K562 (cell line): ENCODE measurements around the gene HS3ST4.

Experiments
- CBFB ChIP-seq: sonication (generic); formaldehyde crosslinking; IDR thresholded peaks from 2 replicates; pipeline ENCODE4 v1.4.0; 2020; ENCODE audit warnings: mild to moderate bottlenecking, missing genetic modification reagents
- MYC ChIP-seq, 2 experiments: fragments of 250-450 bp in 1 of 2; sonication (Bioruptor Pico) in 1 of 2; IDR thresholded peaks; 2 replicates each; pipeline versions ENCODE4 v1.5.1 to v1.6.1; 2012 to 2021; ENCODE audit warnings: low read depth in 2 of 2, borderline replicate concordance in 1 of 2, improper control_type of control experiment in 1 of 2, low read length in 1 of 2, mild to moderate bottlenecking in 1 of 2, moderate library complexity in 1 of 2
- SPI1 ChIP-seq: IDR thresholded peaks from 2 replicates; pipeline ENCODE4 v1.6.1; 2011; ENCODE audit warnings: low read depth, low read length, control low read depth, borderline replicate concordance
- SRF ChIP-seq, 2 experiments: fragments of 250-450, 450-650 bp in 1 of 2; sonication (Bioruptor Pico) in 1 of 2; sonication (generic) in 1 of 2; formaldehyde crosslinking; IDR thresholded peaks; 2 replicates each; pipeline versions ENCODE4 v1.5.0 to v1.5.1; 2020 to 2022; ENCODE audit warnings: mild to moderate bottlenecking in 1 of 2, missing genetic modification reagents in 1 of 2
- STAT5B ChIP-seq: fragments of 250-450 bp; sonication (Bioruptor Pico); IDR thresholded peaks from 2 replicates; pipeline ENCODE4 v1.8.0; 2021; ENCODE audit warnings: mild to moderate bottlenecking, inconsistent platforms
- TAF1 ChIP-seq: IDR thresholded peaks from 2 replicates; pipeline ENCODE4 v1.6.1; 2011; ENCODE audit warnings: mild to moderate bottlenecking, low read length, moderate library complexity; ENCODE audit not compliant: insufficient read depth, control insufficient read depth, severe bottlenecking; ENCODE audit errors: extremely low read depth
- ZBTB8A ChIP-seq: fragments of 450-650 bp; IDR thresholded peaks from 2 replicates; pipeline ENCODE4 v1.6.1; 2018; ENCODE audit warnings: mild to moderate bottlenecking, moderate library complexity; ENCODE audit not compliant: partially characterized antibody
- ZNF449 ChIP-seq: fragments of 250-450 bp; sonication (Bioruptor Pico); IDR thresholded peaks from 2 replicates; pipeline ENCODE4 v1.8.0; 2022; ENCODE audit warnings: moderate library complexity, mild to moderate bottlenecking, inconsistent platforms
- TF ChIP-seq, protein P1 (sequence below), 3 experiments: IDR thresholded peaks in 2 of 3; conservative IDR thresholded peaks in 1 of 3; 2 replicates each; pipeline ENCODE4 v1.5.1; 2011 to 2012; ENCODE audit warnings: low read length in 3 of 3, mild to moderate bottlenecking in 3 of 3, control low read depth in 2 of 3, improper control_type of control experiment in 1 of 3, inconsistent platforms in 1 of 3, low read depth in 1 of 3, mixed read lengths in 1 of 3, moderate library complexity in 1 of 3; ENCODE audit not compliant: insufficient read depth in 2 of 3
- TF ChIP-seq, protein P2 (sequence below): fragments of 250-450 bp; sonication (Bioruptor Pico); IDR thresholded peaks from 2 replicates; pipeline ENCODE4 v1.8.0; 2021; ENCODE audit warnings: moderate library complexity, mild to moderate bottlenecking, inconsistent platforms
- TF ChIP-seq, protein P3 (sequence below), 3 experiments: fragments of 200-800 bp in 1 of 3; fragments of 250-450 bp in 1 of 3; fragments of 450-650 bp in 1 of 3; sonication (Bioruptor Pico) in 1 of 3; sonication (Bioruptor generic) in 1 of 3; formaldehyde crosslinking in 1 of 3; IDR thresholded peaks; 2 replicates each; pipeline versions ENCODE4 v1.6.1 to v1.8.0; 2016 to 2022; ENCODE audit warnings: mild to moderate bottlenecking in 2 of 3, missing genetic modification characterization in 2 of 3, missing compliant biosample characterization in 1 of 3, moderate library complexity in 1 of 3

- TF ChIP-seq SRF (CRISPR knock-in tag; IDR thresholded peaks at IDR 0.05) (no peak), MYC (IDR thresholded peaks at IDR 0.05; ENCODE audit: low read depth, low read length) (no peak), MYC (CRISPR knock-in tag; IDR thresholded peaks at IDR 0.05; ENCODE audit: borderline replicate concordance, low read depth) (no peak), CBFB (CRISPR knock-in tag) (no peak), TAF1 (no peak), STAT5B (CRISPR knock-in tag) (no peak), ZBTB8A (no peak), ZNF449 (CRISPR knock-in tag) (no peak), SPI1 (no peak)
- TF ChIP-seq, protein P1, sequence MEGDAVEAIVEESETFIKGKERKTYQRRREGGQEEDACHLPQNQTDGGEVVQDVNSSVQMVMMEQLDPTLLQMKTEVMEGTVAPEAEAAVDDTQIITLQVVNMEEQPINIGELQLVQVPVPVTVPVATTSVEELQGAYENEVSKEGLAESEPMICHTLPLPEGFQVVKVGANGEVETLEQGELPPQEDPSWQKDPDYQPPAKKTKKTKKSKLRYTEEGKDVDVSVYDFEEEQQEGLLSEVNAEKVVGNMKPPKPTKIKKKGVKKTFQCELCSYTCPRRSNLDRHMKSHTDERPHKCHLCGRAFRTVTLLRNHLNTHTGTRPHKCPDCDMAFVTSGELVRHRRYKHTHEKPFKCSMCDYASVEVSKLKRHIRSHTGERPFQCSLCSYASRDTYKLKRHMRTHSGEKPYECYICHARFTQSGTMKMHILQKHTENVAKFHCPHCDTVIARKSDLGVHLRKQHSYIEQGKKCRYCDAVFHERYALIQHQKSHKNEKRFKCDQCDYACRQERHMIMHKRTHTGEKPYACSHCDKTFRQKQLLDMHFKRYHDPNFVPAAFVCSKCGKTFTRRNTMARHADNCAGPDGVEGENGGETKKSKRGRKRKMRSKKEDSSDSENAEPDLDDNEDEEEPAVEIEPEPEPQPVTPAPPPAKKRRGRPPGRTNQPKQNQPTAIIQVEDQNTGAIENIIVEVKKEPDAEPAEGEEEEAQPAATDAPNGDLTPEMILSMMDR (IDR thresholded peaks at IDR 0.05 in 2 of 3, conservative IDR thresholded peaks at IDR 0.05 in 1 of 3; ENCODE audit: insufficient read depth in 2 of 3, low read depth in 1 of 3, low read length in 3 of 3): no peak
- TF ChIP-seq, protein P2, sequence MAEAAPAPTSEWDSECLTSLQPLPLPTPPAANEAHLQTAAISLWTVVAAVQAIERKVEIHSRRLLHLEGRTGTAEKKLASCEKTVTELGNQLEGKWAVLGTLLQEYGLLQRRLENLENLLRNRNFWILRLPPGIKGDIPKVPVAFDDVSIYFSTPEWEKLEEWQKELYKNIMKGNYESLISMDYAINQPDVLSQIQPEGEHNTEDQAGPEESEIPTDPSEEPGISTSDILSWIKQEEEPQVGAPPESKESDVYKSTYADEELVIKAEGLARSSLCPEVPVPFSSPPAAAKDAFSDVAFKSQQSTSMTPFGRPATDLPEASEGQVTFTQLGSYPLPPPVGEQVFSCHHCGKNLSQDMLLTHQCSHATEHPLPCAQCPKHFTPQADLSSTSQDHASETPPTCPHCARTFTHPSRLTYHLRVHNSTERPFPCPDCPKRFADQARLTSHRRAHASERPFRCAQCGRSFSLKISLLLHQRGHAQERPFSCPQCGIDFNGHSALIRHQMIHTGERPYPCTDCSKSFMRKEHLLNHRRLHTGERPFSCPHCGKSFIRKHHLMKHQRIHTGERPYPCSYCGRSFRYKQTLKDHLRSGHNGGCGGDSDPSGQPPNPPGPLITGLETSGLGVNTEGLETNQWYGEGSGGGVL: no peak
- TF ChIP-seq, protein P3, sequence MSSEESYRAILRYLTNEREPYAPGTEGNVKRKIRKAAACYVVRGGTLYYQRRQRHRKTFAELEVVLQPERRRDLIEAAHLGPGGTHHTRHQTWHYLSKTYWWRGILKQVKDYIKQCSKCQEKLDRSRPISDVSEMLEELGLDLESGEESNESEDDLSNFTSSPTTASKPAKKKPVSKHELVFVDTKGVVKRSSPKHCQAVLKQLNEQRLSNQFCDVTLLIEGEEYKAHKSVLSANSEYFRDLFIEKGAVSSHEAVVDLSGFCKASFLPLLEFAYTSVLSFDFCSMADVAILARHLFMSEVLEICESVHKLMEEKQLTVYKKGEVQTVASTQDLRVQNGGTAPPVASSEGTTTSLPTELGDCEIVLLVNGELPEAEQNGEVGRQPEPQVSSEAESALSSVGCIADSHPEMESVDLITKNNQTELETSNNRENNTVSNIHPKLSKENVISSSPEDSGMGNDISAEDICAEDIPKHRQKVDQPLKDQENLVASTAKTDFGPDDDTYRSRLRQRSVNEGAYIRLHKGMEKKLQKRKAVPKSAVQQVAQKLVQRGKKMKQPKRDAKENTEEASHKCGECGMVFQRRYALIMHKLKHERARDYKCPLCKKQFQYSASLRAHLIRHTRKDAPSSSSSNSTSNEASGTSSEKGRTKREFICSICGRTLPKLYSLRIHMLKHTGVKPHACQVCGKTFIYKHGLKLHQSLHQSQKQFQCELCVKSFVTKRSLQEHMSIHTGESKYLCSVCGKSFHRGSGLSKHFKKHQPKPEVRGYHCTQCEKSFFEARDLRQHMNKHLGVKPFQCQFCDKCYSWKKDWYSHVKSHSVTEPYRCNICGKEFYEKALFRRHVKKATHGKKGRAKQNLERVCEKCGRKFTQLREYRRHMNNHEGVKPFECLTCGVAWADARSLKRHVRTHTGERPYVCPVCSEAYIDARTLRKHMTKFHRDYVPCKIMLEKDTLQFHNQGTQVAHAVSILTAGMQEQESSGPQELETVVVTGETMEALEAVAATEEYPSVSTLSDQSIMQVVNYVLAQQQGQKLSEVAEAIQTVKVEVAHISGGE (CRISPR knock-in tag; IDR thresholded peaks at IDR 0.05): no peak
These were observed 477.7 kb downstream of the HS3ST4 start for GRCh38 chr16:26169473-26169872.
